ENCODE data around the gene SMIM5. TPM values are rescaled to one million over a fixed set of nuclear protein-coding genes. Genes with fewer than 3 reads are reported as not detected.

SMIM5 gene
- total and polyA plus RNA-seq, 2 of the 13 experiments (the other 11 are each of a cell fraction or from before 2014, with no cell fraction given): not detected

DNA sequence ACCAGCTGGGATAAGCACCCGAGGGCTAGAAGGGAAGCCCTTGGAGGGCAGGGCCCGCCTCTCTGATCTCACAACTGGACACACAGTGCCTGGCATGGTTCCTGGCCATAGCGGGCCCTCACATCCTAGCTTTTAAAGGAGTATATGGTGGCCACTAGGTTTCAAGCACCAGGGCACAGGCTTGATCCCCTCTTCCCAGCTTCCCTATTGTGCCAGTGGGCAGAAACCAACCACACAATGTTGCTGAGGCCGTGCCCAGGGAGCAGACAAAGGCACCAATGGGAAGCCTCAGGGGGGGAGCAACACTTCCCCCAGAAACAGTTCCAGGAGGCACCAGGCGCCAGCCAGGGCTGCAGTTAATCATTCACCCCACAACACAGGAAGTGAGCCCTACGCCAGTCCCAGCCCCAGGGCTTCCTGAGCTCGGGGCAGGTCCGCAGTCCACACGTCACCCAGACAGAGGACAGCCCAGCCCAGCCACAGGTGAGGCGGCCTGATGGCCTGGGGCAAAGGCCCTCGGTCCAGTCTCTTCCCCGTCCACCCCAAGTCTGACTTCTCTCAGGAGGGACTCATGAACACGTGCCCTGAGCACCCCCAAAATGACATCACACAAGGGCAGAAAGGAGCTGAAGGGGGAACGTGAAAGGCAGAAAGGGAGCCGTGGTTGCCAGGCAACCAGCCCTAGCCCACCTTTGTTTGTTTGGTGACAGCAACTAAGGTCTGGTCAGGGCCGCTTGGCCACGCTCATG is 12.8 kb downstream of the SMIM5 start (continued):
- TF ChIP-seq ZNF407 (CRISPR knock-in tag; IDR thresholded peaks at IDR 0.05; ENCODE audit: not compliant biosample characterization) (peak; percentile 78), SPEN (CRISPR knock-in tag; IDR thresholded peaks at IDR 0.05; ENCODE audit: low read depth) (peak; percentile 58; the same call in 1 of the 2 replicates), THAP11 (CRISPR knock-in tag; IDR thresholded peaks at IDR 0.05) (peak; percentile 79), HNRNPUL1 (IDR thresholded peaks at IDR 0.05; ENCODE audit: low read depth, low read length) (no peak), DZIP1 (CRISPR knock-in tag; IDR thresholded peaks at IDR 0.05) (no peak), ZNF24 (IDR thresholded peaks at IDR 0.05) (no peak), SIN3A (IDR thresholded peaks at IDR 0.05; ENCODE audit: borderline replicate concordance, low read depth, low read length) (peak; percentile 65; the same call in 1 of the 2 replicates), NFIB (CRISPR knock-in tag; IDR thresholded peaks at IDR 0.05; ENCODE audit: borderline replicate concordance) (no peak)

Measured in HepG2 (cell line).